ENCODE measurements around the gene NTNG1. TPM values are rescaled to one million over a fixed set of nuclear protein-coding genes. Genes with fewer than 3 reads are reported as not detected.

The NTNG1 gene
- total and polyA plus RNA-seq, 2 of the 13 experiments (the other 11 are each of a cell fraction or from before 2014, with no cell fraction given) = not detected

DNA sequence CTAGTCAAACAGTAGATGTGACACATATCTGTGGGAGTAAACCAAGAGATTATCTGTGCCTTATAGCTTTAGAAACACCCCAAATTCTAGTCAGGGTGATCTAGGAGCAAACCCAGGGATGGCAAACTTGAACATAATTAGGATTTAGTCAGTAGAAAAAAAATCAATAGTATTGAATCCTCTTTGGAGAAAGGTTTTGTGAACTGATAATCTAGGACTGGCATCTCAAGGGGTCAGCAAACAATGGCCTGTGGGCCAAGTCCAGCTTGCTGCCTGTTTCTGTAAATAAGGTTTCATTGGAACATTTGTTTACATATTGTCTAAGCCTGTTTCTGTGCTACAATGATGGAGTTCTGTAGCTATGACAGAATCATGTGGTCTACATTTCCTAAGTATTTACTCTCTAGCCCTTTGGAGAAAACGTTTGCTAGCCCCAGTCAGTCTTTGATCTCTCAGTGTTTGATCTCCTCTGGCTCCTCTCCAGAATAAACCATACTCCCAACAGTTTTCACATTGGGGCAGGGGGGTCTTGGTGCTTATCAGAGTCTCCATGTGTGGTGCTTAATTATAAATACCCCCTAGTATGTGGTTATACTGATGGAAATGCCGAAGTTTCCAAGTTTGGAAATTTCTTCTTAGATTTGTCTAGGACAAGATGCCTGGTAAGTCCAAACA, 385.8 kb downstream of the NTNG1 start (continued):
- TF ChIP-seq ZBTB3 (CRISPR knock-in tag; IDR thresholded peaks at IDR 0.05; ENCODE audit: borderline replicate concordance, low read depth) = no peak
- TF ChIP-seq ZSCAN25 (CRISPR knock-in tag; IDR thresholded peaks at IDR 0.05) = no peak
- peak; percentile 91 for TF ChIP-seq PATZ1 (CRISPR knock-in tag; IDR thresholded peaks at IDR 0.05)
- 0 out of 2 replicates have a peak, but pooled peaks have one; percentile 26 for TF ChIP-seq TOE1 (CRISPR knock-in tag; IDR thresholded peaks at IDR 0.05)
- peak; percentile 90; the same call in 1 of the 2 replicates for TF ChIP-seq GATA4 (IDR thresholded peaks at IDR 0.05; ENCODE audit: borderline replicate concordance, low read depth)
- no peak for TF ChIP-seq RAD21 (CRISPR knock-in tag; IDR thresholded peaks at IDR 0.05)
- 0 out of 2 replicates have a peak, but pooled peaks have one; percentile 17 for TF ChIP-seq JUNB (CRISPR knock-in tag; IDR thresholded peaks at IDR 0.05; ENCODE audit: borderline replicate concordance)
- peak in 1 of 2 experiments; percentile 20; a peak in 1 of 4 replicates for TF ChIP-seq HMGXB4 (CRISPR knock-in tag; IDR thresholded peaks at IDR 0.05; ENCODE audit: borderline replicate concordance in 1 of 2, low read depth in 1 of 2)
- TF ChIP-seq RFX1 (IDR thresholded peaks at IDR 0.05) = no peak
- TF ChIP-seq ZNF354B (CRISPR knock-in tag; IDR thresholded peaks at IDR 0.05) = no peak
- TF ChIP-seq, protein P1, sequence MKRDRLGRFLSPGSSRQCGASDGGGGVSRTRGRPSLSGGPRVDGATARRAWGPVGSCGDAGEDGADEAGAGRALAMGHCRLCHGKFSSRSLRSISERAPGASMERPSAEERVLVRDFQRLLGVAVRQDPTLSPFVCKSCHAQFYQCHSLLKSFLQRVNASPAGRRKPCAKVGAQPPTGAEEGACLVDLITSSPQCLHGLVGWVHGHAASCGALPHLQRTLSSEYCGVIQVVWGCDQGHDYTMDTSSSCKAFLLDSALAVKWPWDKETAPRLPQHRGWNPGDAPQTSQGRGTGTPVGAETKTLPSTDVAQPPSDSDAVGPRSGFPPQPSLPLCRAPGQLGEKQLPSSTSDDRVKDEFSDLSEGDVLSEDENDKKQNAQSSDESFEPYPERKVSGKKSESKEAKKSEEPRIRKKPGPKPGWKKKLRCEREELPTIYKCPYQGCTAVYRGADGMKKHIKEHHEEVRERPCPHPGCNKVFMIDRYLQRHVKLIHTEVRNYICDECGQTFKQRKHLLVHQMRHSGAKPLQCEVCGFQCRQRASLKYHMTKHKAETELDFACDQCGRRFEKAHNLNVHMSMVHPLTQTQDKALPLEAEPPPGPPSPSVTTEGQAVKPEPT (CRISPR knock-in tag; IDR thresholded peaks at IDR 0.05; ENCODE audit: low read depth) = no peak
- no peak for TF ChIP-seq ZNF841 (CRISPR knock-in tag; IDR thresholded peaks at IDR 0.05; ENCODE audit: borderline replicate concordance)
- TF ChIP-seq SP5 (CRISPR knock-in tag; IDR thresholded peaks at IDR 0.05; ENCODE audit: borderline replicate concordance, low read depth) = peak; percentile 17; the same call in 1 of the 2 replicates
- 0 out of 2 replicates have a peak, but pooled peaks have one; percentile 16 for TF ChIP-seq ZBTB33 (CRISPR knock-in tag; IDR thresholded peaks at IDR 0.05)
- no peak for TF ChIP-seq ZNF296 (CRISPR knock-in tag; conservative IDR thresholded peaks at IDR 0.05)
- TF ChIP-seq ZNF775 (CRISPR knock-in tag; IDR thresholded peaks at IDR 0.05; ENCODE audit: borderline replicate concordance) = no peak
- peak; percentile 78 to 98 for TF ChIP-seq EP300 (IDR thresholded peaks at IDR 0.05; ENCODE audit: low read depth in 2 of 2, low read length in 2 of 2)
- TF ChIP-seq EP300 (CRISPR knock-in tag; IDR thresholded peaks at IDR 0.05; ENCODE audit: borderline replicate concordance) = peak; percentile 87
- no peak for TF ChIP-seq ZNF691 (CRISPR knock-in tag; IDR thresholded peaks at IDR 0.05; ENCODE audit: borderline replicate concordance, low read depth)
- TF ChIP-seq ZNF644 (CRISPR knock-in tag; IDR thresholded peaks at IDR 0.05; ENCODE audit: low read depth) = peak; percentile 70
